Ascending aorta (tissue), 2 donors: Measurements from ENCODE around the gene METTL16. TPM values are rescaled to one million over a fixed set of nuclear protein-coding genes. Genes with fewer than 3 reads are reported as not detected.
A peak's percentile ranks its signal among the peaks of the same experiment; 100 is the strongest.

Experiments
- DNase-seq, 2 donors: peaks; one replicate each; pipeline ENCODE4 v3.0.0-alpha.2; 2019; ENCODE audit warnings: low spot score in 2 of 2
- H3K27ac ChIP-seq, 2 donors: fragments of 200-600 bp; sonication (generic); one replicate each; pipeline ENCODE4 v1.5.1; 2016 to 2017; ENCODE audit warnings: mild to moderate bottlenecking in 1 of 2
- H3K27me3 ChIP-seq: fragments of 200-600 bp; sonication (generic); one replicate; pipeline ENCODE4 v1.5.1; 2017
- H3K36me3 ChIP-seq, 2 donors: fragments of 200-600 bp; sonication (generic); one replicate each; pipeline ENCODE4 v1.5.1; 2016
- H3K4me1 ChIP-seq, 2 donors: fragments of 200-600 bp; sonication (generic); one replicate each; pipeline ENCODE4 v1.5.1; 2016 to 2017; ENCODE audit warnings: mild to moderate bottlenecking in 1 of 2
- H3K4me3 ChIP-seq, 2 donors: fragments of 200-600 bp; sonication (generic); one replicate each; pipeline ENCODE4 v1.5.1; 2016 to 2017; ENCODE audit warnings: mild to moderate bottlenecking in 1 of 2
- H3K9me3 ChIP-seq, 2 donors: fragments of 200-600 bp; sonication (generic); one replicate each; pipeline ENCODE4 v1.5.1; 2016
- CTCF ChIP-seq, 3 experiments: fragments of 200-600 bp in 2 of 3; fragments of 450-650 bp in 1 of 3; sonication (generic) in 2 of 3; IDR thresholded peaks; one replicate each; pipeline ENCODE4 v1.5.1; 2016 to 2019; ENCODE audit warnings: antibody characterized with exemption in 3 of 3, mild to moderate bottlenecking in 1 of 3, moderate library complexity in 1 of 3
- intact Hi-C: fragments of 100-400 bp; cut with DNase I; formaldehyde crosslinking; loops from one replicate; pipeline ENCODE4 v1.15.1; 2023
- total RNA-seq: library from RNA; depleted of rRNA; stranded (reverse); fragments of >200 nt; gene quantifications from one replicate; pipeline ENCODE4 v1.1.0, GENCODE V29; 2016

METTL16 gene
- total RNA-seq, 1 donor from 2014 or later, result 15.3 TPM

GRCh38 chr17:2415081-2415480, 96.6 kb downstream of the METTL16 start:
- TF ChIP-seq CTCF (IDR thresholded peaks at IDR 0.05), result no peak
- Histone ChIP-seq H3K27ac (no peak overlapping the region), H3K4me1 (peaks cover 3 to 19% of the 10 kb centered on the region in 2 donors), H3K4me3 (no peak overlapping the region), H3K9me3 (no peaks in the 10 kb centered on the region), H3K36me3 (peaks cover 7 to 9% of the 10 kb centered on the region in 2 donors), H3K27me3 (no peaks in the 10 kb centered on the region)
- no peak for DNase-seq
- intact Hi-C loops, result no loop called here

GRCh38 chr17:2414446-2415064, 97.1 kb downstream of the METTL16 start:
- intact Hi-C loops, result no loop called here

DNA sequence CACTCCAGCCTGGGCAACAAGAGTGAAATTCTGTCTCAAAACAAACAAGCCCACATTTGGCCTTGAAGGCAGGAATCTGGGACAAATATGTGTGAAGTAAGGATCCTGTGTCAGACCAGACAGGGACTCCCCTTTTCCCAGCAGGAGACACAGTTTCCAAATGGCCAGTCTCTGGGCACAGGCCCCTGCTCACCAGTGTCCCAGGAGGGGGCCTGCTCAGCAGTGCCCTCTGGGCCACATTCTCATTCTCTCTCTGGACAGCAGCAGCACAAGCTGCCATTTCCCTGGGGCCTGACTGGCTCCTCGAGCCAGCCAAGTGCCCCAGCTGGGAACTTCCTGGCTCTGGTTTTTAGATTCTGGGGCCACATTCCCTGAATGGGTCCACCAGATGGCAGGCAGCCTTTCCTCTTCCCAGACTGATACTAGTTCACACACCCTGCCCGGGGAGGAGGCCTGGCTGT, 99.1 kb downstream of the METTL16 start:
- H3K36me3 ChIP-seq, result no peaks in the 10 kb centered on the region
- H3K4me1 ChIP-seq, result peaks cover 3 to 20% of the 10 kb centered on the region in 2 donors
- DNase-seq, result peak in 1 of 2 donors; percentile 80
- TF ChIP-seq CTCF (IDR thresholded peaks at IDR 0.05), result peak in 2 of 3 experiments; percentile 19 to 39
- no peaks in the 10 kb centered on the region for H3K27me3 ChIP-seq
- intact Hi-C loops, result loop anchor here (1.0 kb wide), 1 partner anchor 20 kb away; no protein-coding TSS in a partner anchor
- no peak overlapping the region for H3K4me3 ChIP-seq
- no peaks in the 10 kb centered on the region for H3K9me3 ChIP-seq
- H3K27ac ChIP-seq, result peak overlapping the region; percentile 81 to 86

More at GRCh38 chr17:2414446-2415064, 97.1 kb downstream of the METTL16 start:
- Histone ChIP-seq H3K4me1 (peaks cover 3 to 19% of the 10 kb centered on the region in 2 donors), H3K9me3 (no peaks in the 10 kb centered on the region), H3K36me3 (peaks cover 3 to 4% of the 10 kb centered on the region in 2 donors), H3K27me3 (no peaks in the 10 kb centered on the region), H3K27ac (peak overlapping the region in 1 of 2 donors; percentile 33), H3K4me3 (no peak overlapping the region)
- DNase-seq, result no peak
- no peak for TF ChIP-seq CTCF (IDR thresholded peaks at IDR 0.05)

DNA sequence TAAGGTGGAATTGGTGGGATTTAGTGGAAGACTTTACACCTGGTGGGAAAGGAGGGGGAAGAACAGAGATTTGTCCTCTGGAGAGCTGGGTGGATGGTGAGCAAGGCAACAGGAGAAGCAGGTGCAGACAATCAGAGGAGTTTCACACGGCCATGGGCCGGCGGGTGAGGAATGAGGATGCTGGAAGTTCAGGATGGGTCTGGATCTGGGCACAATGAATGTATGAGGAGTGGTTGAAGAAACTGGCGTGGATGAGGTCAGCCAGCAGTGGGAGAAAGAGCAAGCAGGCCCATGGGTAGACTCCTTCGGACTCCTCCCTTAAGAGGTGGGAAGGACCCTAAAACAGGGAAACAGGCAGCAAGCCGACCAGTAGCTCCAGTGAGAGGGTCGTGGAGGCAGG, 100.7 kb downstream of the METTL16 start:
- Histone ChIP-seq H3K4me3 (no peak overlapping the region), H3K27me3 (no peaks in the 10 kb centered on the region), H3K4me1 (peaks cover 11 to 31% of the 10 kb centered on the region in 2 donors), H3K27ac (peak overlapping the region in 1 of 2 donors; percentile 81), H3K36me3 (no peaks in the 10 kb centered on the region), H3K9me3 (no peaks in the 10 kb centered on the region)
- intact Hi-C loops, result no loop called here
- TF ChIP-seq CTCF (IDR thresholded peaks at IDR 0.05), result peak in 1 of 3 experiments; percentile 7
- no peak for DNase-seq

- DNase-seq, result peak; percentile 80 to 95
- peaks cover 13 to 49% of the 10 kb centered on the region in 2 donors for H3K4me1 ChIP-seq
- no peaks in the 10 kb centered on the region for H3K9me3 ChIP-seq
- H3K27me3 ChIP-seq, result no peaks in the 10 kb centered on the region
- peak overlapping the region in 1 of 2 donors; percentile 2 for H3K4me3 ChIP-seq
- intact Hi-C loops, result loop anchor here (2.0 kb wide), 1 partner anchor 14 kb away; no protein-coding TSS in a partner anchor
- H3K36me3 ChIP-seq, result no peaks in the 10 kb centered on the region
- H3K27ac ChIP-seq, result peak overlapping the region; percentile 89 to 97
- TF ChIP-seq CTCF (IDR thresholded peaks at IDR 0.05), result no peak
Measured at GRCh38 chr17:2406903-2407790, 104.5 kb downstream of the METTL16 start.
